NT2/D1 (cell line): ENCODE results near the gene CLIC6.

Source experiments
- DNase-seq: peaks from one replicate; pipeline ENCODE4 v3.0.0-alpha.2; 2011; ENCODE audit warnings: low read depth, low spot score
- H3K27me3 ChIP-seq: 2 replicates; pipeline ENCODE4 v1.6.0; 2011; ENCODE audit warnings: mild to moderate bottlenecking; ENCODE audit not compliant: insufficient read length, insufficient read depth
- H3K36me3 ChIP-seq: 2 replicates; pipeline ENCODE4 v1.6.1; 2011; ENCODE audit warnings: mild to moderate bottlenecking, low read length, mixed read lengths; ENCODE audit not compliant: insufficient read depth, insufficient read length
- H3K4me1 ChIP-seq: 2 replicates; pipeline ENCODE4 v1.5.1; 2011; ENCODE audit not compliant: insufficient read depth, insufficient read length
- H3K4me3 ChIP-seq: 2 replicates; pipeline ENCODE4 v1.5.1; 2011; ENCODE audit warnings: low read depth; ENCODE audit not compliant: insufficient read length
- H3K9ac ChIP-seq: 2 replicates; pipeline ENCODE4 v1.6.0; 2011; ENCODE audit warnings: low read depth; ENCODE audit not compliant: insufficient read length
- H3K9me3 ChIP-seq: 2 replicates; pipeline ENCODE4 v1.5.1; 2011; ENCODE audit warnings: mild to moderate bottlenecking, low read length; ENCODE audit not compliant: insufficient read depth
- SUZ12 ChIP-seq: IDR thresholded peaks from 2 replicates; pipeline ENCODE4 v1.6.1; 2011; ENCODE audit not compliant: insufficient read length, insufficient read depth; ENCODE audit errors: extremely low read depth
- YY1 ChIP-seq: IDR thresholded peaks from 2 replicates; pipeline ENCODE4 v1.6.1; 2011; ENCODE audit not compliant: insufficient read length, insufficient read depth
- ZNF274 ChIP-seq: IDR thresholded peaks from 2 replicates; pipeline ENCODE4 v1.6.1; 2011; ENCODE audit warnings: mild to moderate bottlenecking, low read depth, low read length

The CLIC6 gene

GRCh38 chr21:34673006-34673405 is 4.2 kb downstream of the CLIC6 start:
- no peak for DNase-seq
- Histone ChIP-seq H3K9ac (no peak overlapping the region), H3K4me1 (no peaks in the 10 kb centered on the region), H3K27me3 (peaks cover 25% of the 10 kb centered on the region), H3K4me3 (no peak overlapping the region), H3K36me3 (no peaks in the 10 kb centered on the region), H3K9me3 (no peaks in the 10 kb centered on the region)
- TF ChIP-seq SUZ12 = no peak
- no peak for TF ChIP-seq ZNF274
- no peak for TF ChIP-seq YY1

GRCh38 chr21:34674468-34674867 is 5.7 kb downstream of the CLIC6 start:
- no peaks in the 10 kb centered on the region for H3K4me1 ChIP-seq
- no peak for DNase-seq
- no peak overlapping the region for H3K4me3 ChIP-seq
- H3K36me3 ChIP-seq = no peaks in the 10 kb centered on the region
- H3K9me3 ChIP-seq = peaks cover 10% of the 10 kb centered on the region
- TF ChIP-seq SUZ12 (no peak), YY1 (no peak), ZNF274 (no peak)
- H3K9ac ChIP-seq = no peak overlapping the region
- peaks cover 12% of the 10 kb centered on the region for H3K27me3 ChIP-seq

GRCh38 chr21:34675871-34676270 is 7.1 kb downstream of the CLIC6 start:
- TF ChIP-seq ZNF274 (no peak), YY1 (no peak), SUZ12 (no peak)
- no peaks in the 10 kb centered on the region for H3K36me3 ChIP-seq
- DNase-seq = no peak
- peaks cover 12% of the 10 kb centered on the region for H3K27me3 ChIP-seq
- peaks cover 25% of the 10 kb centered on the region for H3K9me3 ChIP-seq
- no peak overlapping the region for H3K4me3 ChIP-seq
- H3K4me1 ChIP-seq = no peaks in the 10 kb centered on the region
- H3K9ac ChIP-seq = no peak overlapping the region

GRCh38 chr21:34679051-34679450 is 10.3 kb downstream of the CLIC6 start:
- peaks cover 37% of the 10 kb centered on the region for H3K9me3 ChIP-seq
- H3K4me1 ChIP-seq = no peaks in the 10 kb centered on the region
- no peaks in the 10 kb centered on the region for H3K36me3 ChIP-seq
- no peaks in the 10 kb centered on the region for H3K27me3 ChIP-seq
- H3K4me3 ChIP-seq = no peak overlapping the region
- DNase-seq = no peak
- H3K9ac ChIP-seq = no peak overlapping the region
- TF ChIP-seq YY1 (no peak), SUZ12 (no peak), ZNF274 (no peak)

- H3K27me3 ChIP-seq = no peaks in the 10 kb centered on the region
- H3K9me3 ChIP-seq = peaks cover 28% of the 10 kb centered on the region
- DNase-seq = no peak
- no peaks in the 10 kb centered on the region for H3K4me1 ChIP-seq
- no peak for TF ChIP-seq YY1
- TF ChIP-seq ZNF274 = no peak
- TF ChIP-seq SUZ12 = no peak
- no peak overlapping the region for H3K4me3 ChIP-seq
- no peak overlapping the region for H3K9ac ChIP-seq
- no peaks in the 10 kb centered on the region for H3K36me3 ChIP-seq
Observed at GRCh38 chr21:34684174-34684876, 15.5 kb downstream of the CLIC6 start.

GRCh38 chr21:34687065-34687464 is 18.3 kb downstream of the CLIC6 start:
- no peaks in the 10 kb centered on the region for H3K4me1 ChIP-seq
- H3K36me3 ChIP-seq = no peaks in the 10 kb centered on the region
- no peaks in the 10 kb centered on the region for H3K27me3 ChIP-seq
- H3K9me3 ChIP-seq = peaks cover under 1% of the 10 kb centered on the region
- no peak overlapping the region for H3K9ac ChIP-seq
- H3K4me3 ChIP-seq = no peak overlapping the region
- TF ChIP-seq YY1 (no peak), SUZ12 (no peak), ZNF274 (no peak)
- DNase-seq = no peak

GRCh38 chr21:34687745-34688144 is 19.0 kb downstream of the CLIC6 start:
- H3K4me3 ChIP-seq = no peak overlapping the region
- no peaks in the 10 kb centered on the region for H3K9me3 ChIP-seq
- DNase-seq = no peak
- no peaks in the 10 kb centered on the region for H3K4me1 ChIP-seq
- no peak overlapping the region for H3K9ac ChIP-seq
- no peaks in the 10 kb centered on the region for H3K27me3 ChIP-seq
- no peak for TF ChIP-seq YY1
- TF ChIP-seq ZNF274 = no peak
- no peak for TF ChIP-seq SUZ12
- H3K36me3 ChIP-seq = no peaks in the 10 kb centered on the region
